GM10248 (cell line): ENCODE measurements around the gene EIF2B5.
A peak's percentile ranks its signal among the peaks of the same experiment; 100 is the strongest.

ENCODE experiments used
- CTCF ChIA-PET: fragments of 300-600 bp; sonication (Branson Sonifier 250); formaldehyde crosslinking; extraction: SDS; loops from one replicate; lab custom pipeline; 2021; ENCODE audit warnings: antibody characterized with exemption; lab: Yijun Ruan, JAX
- POLR2A ChIA-PET: fragments of 350-650 bp; sonication (Branson Sonifier 250); formaldehyde crosslinking; extraction: SDS; loops from one replicate; lab custom pipeline; 2020; ENCODE audit warnings: antibody characterized with exemption; lab: Yijun Ruan, JAX
- DNase-seq: peaks from one replicate; pipeline ENCODE4 v3.0.0; 2012; ENCODE audit errors: extremely low spot score
- CTCF ChIP-seq: IDR thresholded peaks from 2 replicates; pipeline ENCODE4 v1.5.1; 2012; ENCODE audit warnings: mild to moderate bottlenecking, low read depth; ENCODE audit errors: extremely low read depth, missing control alignments, control extremely low read depth

EIF2B5 gene

GRCh38 chr3:184168363-184169120 lies 33.4 kb downstream of the EIF2B5 start:
- DNase-seq = no peak
- no peak for TF ChIP-seq CTCF
- CTCF ChIA-PET = interaction anchor here (1.0 to 1.7 kb wide), 4 partner anchors 8 to 13 kb away, joined by 3 to 6 read pairs (median 5); no protein-coding TSS in a partner anchor
- POLR2A ChIA-PET = no interaction called here

GRCh38 chr3:184169896-184170875 lies 35.0 kb downstream of the EIF2B5 start:
- no peak for TF ChIP-seq CTCF
- ChIA-PET CTCF (interaction anchor here (1.0 to 1.7 kb wide), 6 partner anchors 10 to 119 kb away, joined by 3 to 5 read pairs (median 4); partner anchors contain the start of gene ABCF3), POLR2A (no interaction called here)
- no peak for DNase-seq

GRCh38 chr3:184171562-184171961 lies 36.4 kb downstream of the EIF2B5 start:
- ChIA-PET POLR2A (interaction anchor here (0.5 to 0.6 kb wide), 2 partner anchors 13 to 16 kb away, joined by 3 to 4 read pairs; no protein-coding TSS in a partner anchor), CTCF (interaction anchor here (1.7 to 4.1 kb wide), 2 partner anchors 26 to 56 kb away, joined by 4 to 11 read pairs; no protein-coding TSS in a partner anchor)
- TF ChIP-seq CTCF = no peak
- DNase-seq = peak; percentile 61

- ChIA-PET CTCF (interaction anchor here (0.8 to 4.1 kb wide), 7 partner anchors 10 to 288 kb away, joined by 3 to 11 read pairs (median 5); partner anchors contain the start of gene PARL), POLR2A (no interaction called here)
- no peak for DNase-seq
- TF ChIP-seq CTCF = no peak
These were observed 37.7 kb downstream of the EIF2B5 start for GRCh38 chr3:184172681-184173373.

- CTCF ChIA-PET = interaction anchor here (0.8 to 4.1 kb wide), 7 partner anchors 10 to 288 kb away, joined by 3 to 11 read pairs (median 5); partner anchors contain the start of gene PARL
- no peak for TF ChIP-seq CTCF
- no peak for DNase-seq
- POLR2A ChIA-PET = no interaction called here
These were observed 38.2 kb downstream of the EIF2B5 start for GRCh38 chr3:184173374-184173722.

- POLR2A ChIA-PET = interaction anchor here (1.1 kb wide), 1 partner anchor 11 kb away, joined by 7 read pairs; the partner anchor contains the start of gene ABCF3
- DNase-seq = no peak
- no peak for TF ChIP-seq CTCF
- CTCF ChIA-PET = interaction anchor here (0.7 to 4.1 kb wide), 6 partner anchors 9 to 289 kb away, joined by 3 to 11 read pairs (median 6); partner anchors contain the start of gene PARL
These were observed 39.1 kb downstream of the EIF2B5 start for GRCh38 chr3:184174284-184174645.
